UCSD-AML1 (cell line): ENCODE measurements around the gene LRP5.
"Not testable (repeated sequence)": the region's sequence is repeated elsewhere in the genome, so short reads cannot be mapped to it uniquely, and the experiment has no call there.

Experiments
- DNase-seq: peaks from one replicate; lab custom pipeline; 2025; ENCODE audit not compliant: unreplicated experiment; lab: John Stamatoyannopoulos, UW

Gene LRP5

DNA sequence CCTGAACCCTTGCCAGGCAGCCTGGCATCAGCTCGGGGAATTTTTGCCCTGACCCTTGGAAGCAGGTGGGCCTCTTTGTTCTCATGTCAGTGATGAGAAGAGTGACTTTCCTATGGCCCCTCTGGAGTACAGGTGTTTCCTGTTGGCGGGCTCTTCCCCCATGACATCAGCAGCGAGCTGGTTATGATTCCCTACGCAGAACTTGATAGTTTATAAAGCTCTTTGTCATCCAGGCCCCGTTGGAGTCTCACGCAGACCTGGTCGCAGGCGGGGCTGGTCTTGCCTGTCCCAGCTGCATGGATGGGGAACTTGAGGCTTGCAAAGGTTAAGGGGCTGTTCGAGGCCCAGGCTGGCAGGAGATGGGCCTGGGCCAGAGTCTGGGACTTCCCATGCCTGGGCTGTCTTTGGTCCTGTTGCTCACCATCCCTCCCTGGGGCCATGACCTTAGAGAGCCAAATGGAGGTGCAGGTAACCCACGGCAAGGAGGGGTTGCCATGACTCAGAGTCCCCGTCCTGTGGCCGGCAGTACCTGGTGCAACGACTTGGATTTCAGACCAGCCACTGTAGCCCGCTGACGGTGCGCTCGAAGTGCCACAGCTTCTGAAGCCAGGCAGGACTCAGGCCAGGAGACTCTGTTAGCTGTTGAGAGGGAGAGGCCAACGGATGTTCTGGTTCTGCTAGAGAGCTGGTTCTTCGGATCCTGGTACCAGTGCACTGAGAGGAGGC lies 102.3 kb downstream of the LRP5 start:
- no peak for DNase-seq

DNA sequence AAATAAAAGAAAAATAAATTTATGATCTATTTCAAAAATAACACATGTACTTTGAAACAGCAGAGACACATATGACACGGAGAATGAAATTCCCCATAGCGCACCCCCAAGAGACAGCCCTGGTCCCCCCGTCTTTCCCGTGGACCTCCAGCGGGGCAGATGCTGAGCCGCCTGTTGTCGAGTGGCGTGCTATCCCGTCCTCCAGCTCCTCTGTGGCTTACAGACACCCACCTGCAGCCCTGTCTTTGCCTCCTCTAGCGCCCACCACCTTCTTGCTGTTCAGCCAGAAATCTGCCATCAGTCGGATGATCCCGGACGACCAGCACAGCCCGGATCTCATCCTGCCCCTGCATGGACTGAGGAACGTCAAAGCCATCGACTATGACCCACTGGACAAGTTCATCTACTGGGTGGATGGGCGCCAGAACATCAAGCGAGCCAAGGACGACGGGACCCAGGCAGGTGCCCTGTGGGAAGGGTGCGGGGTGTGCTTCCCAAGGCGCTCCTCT lies 103.7 kb downstream of the LRP5 start:
- DNase-seq = no peak

DNA sequence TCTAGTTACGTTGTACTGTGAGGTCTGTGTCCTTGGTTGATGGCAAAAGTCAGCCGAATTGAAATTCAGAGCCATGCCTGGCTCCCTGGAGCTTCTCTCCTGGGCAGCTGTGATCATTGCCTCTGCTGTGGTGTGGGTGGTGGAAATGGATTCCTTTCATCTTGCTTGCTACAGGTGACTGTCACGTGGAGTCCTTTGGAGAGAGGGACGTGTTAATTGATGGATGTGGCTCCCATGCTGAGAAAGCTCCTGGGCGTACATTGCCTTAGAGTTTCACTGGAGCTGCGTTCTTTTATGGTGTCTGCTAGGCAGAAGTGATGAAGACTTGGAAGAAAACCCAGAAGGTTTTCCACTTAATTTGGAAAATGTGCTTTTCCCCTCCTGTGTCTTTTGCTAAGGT lies 106.3 kb downstream of the LRP5 start:
- no peak for DNase-seq

DNA sequence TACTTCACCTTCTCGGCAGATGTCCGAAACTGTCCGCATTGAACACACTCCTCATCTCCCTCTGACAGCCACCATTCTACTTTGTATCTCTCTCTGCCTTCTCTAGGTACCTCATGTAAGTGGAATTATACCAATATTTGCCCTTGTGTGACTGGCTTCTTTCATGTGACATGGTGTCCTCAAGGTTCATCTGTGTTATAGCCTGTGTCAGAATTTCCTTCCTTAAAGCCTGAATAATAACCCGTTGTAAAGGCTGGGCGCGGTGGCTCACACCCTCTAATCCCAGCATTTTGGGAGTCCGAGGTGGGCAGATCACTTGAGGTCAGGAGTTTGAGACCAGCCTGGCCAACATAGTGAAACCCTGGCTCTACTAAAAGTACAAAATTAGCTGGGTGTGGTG lies 107.8 kb downstream of the LRP5 start:
- DNase-seq = no peak

DNA sequence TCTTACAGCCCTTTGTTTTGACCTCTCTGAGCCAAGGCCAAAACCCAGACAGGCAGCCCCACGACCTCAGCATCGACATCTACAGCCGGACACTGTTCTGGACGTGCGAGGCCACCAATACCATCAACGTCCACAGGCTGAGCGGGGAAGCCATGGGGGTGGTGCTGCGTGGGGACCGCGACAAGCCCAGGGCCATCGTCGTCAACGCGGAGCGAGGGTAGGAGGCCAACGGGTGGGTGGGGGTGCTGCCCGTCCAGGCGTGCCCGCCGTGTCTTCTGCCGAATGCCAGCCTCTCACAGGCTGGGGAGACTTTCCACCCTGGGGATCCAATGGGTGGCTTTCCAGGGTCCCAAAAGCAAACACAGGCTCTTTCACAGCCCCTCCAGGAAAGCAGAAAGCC lies 111.1 kb downstream of the LRP5 start:
- DNase-seq = no peak

DNA sequence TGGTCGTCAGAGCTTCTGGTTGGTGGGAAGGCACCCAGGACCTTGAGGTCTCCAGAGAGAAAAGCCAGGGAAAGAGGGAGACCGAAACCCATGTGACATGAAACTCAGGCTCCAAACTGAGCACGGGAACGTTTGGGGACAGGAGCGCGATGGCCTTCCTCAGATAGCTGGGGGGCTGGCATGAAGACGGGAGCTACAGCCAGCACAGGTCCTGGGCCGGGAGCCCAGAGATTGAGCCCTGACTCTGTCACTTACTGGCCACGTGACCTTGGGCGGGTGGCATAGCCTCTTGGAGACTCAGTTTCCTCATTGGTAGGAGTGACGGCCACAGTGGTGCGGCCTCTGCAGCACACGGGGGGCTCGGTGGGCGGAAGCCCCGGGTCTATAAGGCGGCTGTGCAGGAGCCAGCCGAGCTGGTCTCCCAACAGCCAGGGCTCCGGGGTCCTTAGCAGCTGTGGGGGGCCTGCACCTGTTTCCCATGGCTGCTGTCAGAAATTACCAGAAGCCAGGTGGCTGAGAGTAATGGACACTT lies 111.8 kb downstream of the LRP5 start:
- no peak for DNase-seq

DNA sequence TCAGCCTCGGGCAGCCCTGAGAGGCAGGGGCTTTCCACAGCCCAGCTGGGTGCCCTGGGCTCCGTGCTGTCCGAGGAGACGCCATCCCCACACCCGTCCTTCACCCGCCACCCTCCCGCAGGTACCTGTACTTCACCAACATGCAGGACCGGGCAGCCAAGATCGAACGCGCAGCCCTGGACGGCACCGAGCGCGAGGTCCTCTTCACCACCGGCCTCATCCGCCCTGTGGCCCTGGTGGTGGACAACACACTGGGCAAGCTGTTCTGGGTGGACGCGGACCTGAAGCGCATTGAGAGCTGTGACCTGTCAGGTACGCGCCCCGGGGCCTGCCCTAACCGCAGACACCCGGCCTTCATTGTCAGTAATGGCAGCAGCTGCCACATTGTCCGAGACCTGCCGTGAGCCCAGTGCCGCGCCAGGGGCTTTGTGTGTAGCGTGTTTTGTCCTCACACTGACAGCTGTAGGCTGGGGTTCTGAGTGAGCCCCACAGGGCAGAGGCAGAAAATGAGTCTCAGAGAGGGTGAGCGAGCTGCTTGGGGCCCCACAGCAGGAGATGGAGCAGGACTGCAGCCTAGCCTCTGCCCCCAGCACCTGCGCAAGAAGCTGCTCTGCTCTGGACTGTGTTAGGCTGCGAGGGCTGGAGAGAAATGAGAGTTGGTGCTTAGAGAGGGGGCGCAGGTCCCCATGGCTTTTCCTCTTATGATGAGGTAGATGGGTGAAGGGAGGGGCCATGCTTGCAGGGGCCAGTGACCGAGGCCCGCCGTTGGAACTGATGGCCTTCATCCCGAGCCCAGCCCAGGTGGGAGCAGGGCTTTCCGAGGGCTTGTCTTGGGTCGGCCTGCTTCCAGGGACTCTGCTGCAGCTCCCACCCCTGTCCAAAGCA lies 112.8 kb downstream of the LRP5 start:
- DNase-seq = no peak

DNA sequence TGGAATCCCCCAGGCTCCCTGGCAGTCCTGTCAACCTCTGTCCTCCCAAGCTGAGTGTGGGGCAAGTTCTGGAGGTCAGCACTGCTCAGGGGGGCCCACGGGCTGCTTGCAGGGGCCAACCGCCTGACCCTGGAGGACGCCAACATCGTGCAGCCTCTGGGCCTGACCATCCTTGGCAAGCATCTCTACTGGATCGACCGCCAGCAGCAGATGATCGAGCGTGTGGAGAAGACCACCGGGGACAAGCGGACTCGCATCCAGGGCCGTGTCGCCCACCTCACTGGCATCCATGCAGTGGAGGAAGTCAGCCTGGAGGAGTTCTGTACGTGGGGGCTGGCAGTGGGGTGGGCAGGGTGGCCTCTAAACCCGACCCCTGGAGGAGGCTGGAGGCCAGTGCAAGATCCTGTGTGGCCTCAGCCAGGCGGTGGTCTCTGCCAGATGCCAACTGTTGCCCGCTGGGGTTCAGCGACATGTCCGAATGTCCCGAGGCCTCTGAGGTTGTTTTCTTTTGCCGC lies 113.5 kb downstream of the LRP5 start:
- no peak for DNase-seq

DNA sequence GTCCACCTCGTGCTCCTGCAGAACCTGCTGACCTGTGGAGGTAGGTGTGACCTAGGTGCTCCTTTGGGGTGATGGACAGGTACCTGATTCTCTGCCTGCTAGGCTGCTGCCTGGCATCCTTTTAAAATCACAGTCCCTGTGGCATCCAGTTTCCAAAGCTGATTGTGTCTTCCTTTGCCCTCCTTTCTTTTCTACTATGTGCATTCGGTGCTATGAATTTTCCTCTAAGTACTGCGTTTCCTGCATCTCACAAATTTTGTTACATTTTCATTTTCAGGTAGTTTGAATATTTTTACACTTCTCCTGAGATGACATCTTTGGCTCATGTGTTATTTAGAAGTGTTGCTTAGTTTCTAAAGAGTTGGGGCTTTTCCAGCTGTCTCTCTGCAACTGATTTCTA lies 117.3 kb downstream of the LRP5 start:
- DNase-seq = no peak

DNA sequence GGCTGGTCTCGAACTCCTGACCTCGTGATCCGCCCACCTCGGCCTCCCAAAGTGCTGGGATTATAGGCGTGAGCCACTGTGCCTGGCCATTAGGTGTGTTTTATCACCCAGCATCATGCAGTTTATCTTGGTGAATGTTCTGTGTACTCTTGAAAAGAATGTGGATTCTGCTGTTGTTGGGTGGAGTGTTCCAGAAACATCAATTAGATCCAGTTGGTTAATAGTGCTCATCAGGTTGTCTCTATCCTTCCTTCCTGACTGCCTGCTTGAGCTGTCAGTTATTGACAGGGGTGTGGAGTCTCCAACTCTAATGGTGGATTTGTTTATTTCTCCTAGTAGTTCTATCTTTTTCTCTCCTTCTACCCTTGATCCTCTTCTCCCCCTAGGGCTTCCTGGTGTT lies 118.0 kb downstream of the LRP5 start:
- no peak for DNase-seq

DNA sequence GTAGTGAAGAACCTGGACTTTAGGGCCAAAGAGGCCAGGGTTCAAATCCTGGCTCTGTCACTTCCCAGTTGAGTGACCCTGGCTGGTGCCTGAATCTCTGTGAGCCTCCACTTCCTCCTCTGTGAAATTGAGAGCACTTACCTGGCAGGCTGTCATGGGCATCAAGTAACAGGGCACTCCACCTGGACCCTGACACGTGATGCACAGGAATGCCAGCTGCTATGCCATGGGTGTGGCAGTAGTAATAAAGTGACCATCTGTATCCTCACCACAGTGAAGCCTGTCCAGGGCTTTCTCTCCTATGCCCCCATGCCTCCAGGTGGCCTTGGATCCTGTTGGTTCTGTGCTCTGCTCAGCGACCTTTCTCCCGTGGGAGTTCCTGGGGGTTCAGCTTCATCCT lies 118.4 kb downstream of the LRP5 start:
- DNase-seq = no peak

DNA sequence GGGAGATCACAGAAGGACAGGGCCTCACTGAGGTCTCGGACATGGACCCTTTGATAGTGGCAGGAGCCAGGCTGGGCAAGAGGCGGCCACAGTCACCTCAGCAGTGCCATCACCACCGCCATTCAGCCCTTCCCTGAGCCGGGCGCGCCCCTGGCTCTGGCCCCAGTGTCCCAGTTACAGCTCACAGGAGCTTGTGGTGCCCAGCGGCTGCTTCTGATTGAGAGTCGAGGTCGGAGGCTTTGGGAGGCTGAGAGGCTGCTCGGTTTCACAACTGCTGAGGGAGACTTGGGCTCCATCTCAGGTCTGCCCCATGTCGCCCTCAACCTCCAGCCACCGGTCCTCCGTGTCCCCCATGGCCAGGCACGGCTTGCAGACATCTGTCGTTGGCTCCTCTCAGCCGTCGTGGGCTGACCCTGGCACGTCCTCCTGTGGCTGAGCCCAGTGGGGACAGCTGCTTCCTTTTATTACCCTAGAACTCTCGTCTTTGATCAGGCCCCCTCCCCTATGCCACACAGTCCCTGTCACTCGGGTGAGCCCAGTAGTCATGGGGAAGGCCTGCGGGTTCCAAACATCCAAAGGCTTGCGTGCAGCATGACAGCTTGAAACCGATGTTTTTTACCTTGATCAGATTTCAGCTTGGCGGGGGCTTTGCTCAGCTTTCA lies 119.7 kb downstream of the LRP5 start:
- no peak for DNase-seq

DNA sequence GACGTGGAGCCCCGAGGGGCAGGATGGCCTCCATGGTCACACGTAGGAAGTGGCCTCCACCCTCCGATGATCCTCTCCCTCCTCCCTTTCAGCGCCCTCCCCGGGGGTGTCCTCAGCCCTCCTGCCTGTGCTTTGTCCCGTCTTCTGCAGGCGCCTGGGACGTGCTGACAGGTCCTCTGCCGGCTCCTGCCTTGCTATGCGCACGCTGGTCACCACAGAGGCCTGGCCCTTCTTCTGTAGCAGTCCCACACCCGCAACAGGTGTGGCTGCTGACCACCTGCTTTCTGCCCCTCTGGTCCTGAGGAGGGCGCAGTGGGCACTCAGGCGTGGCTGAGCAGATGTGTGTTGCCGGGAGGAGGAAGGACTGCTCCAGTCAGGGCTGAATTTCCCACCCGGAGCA lies 120.5 kb downstream of the LRP5 start:
- no peak for DNase-seq

DNA sequence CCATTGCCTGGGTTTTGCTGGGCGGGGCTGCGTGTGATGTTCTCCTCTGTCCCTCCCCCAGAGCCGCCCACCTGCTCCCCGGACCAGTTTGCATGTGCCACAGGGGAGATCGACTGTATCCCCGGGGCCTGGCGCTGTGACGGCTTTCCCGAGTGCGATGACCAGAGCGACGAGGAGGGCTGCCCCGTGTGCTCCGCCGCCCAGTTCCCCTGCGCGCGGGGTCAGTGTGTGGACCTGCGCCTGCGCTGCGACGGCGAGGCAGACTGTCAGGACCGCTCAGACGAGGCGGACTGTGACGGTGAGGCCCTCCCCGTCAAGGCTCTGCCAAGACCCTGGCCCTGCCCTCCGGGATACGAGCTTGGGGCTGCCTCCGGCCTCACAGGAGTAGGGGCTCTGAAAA lies 121.2 kb downstream of the LRP5 start:
- DNase-seq = no peak

DNA sequence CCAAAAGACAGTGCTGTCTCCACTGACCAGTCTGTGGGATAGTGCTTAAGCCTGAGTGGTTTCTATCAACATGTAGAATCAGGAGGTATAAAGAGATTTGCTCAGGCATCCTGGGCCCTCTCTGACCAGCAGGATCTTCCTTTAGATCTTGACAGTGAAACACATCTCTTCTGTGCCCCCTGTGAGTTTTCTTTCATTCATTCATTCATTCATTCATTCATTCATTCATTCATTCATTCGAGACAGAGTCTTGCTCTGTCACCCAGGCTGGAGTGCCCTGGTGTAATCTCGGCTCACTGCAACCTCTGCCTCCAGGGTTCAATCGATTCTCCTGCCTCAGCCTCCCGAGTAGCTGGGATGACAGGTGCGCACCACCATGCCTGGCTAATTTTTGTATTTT lies 121.8 kb downstream of the LRP5 start:
- DNase-seq = not testable (repeated sequence)

DNA sequence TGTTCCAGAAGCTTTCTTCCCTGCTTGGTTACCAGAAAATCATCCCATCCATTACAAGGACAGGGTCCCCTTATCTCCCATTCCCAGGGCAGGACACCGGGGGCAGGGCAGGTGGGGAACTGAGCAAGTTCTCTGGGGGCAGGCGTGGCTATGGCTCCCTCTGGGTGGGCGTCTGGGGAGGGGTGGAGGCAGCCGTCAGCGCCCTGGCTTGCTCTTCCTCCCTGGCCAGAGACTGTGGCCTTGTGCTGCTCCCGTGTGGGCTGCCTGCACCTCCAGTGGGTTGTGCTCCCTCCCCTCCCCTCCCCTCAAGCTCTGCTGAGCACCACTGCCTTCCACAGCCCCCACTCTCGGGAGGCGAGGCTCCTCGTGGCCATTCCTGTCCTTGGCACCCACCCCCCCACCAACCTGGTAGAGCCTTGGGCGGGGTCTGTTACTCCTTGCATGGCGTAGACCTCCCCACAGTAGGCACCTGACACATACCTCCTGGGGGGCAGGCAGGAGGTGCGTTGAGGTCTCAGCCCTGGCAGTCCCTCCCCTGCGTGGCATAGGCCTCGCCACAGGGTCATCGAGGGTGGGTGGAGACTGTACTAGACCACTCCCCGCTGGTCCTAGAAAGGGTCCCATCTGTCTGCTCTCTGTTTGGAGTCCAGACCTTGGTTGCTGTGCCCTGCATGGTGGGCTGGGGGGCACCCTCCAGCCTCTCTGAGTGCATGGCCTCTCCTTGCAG lies 123.9 kb downstream of the LRP5 start:
- no peak for DNase-seq

DNA sequence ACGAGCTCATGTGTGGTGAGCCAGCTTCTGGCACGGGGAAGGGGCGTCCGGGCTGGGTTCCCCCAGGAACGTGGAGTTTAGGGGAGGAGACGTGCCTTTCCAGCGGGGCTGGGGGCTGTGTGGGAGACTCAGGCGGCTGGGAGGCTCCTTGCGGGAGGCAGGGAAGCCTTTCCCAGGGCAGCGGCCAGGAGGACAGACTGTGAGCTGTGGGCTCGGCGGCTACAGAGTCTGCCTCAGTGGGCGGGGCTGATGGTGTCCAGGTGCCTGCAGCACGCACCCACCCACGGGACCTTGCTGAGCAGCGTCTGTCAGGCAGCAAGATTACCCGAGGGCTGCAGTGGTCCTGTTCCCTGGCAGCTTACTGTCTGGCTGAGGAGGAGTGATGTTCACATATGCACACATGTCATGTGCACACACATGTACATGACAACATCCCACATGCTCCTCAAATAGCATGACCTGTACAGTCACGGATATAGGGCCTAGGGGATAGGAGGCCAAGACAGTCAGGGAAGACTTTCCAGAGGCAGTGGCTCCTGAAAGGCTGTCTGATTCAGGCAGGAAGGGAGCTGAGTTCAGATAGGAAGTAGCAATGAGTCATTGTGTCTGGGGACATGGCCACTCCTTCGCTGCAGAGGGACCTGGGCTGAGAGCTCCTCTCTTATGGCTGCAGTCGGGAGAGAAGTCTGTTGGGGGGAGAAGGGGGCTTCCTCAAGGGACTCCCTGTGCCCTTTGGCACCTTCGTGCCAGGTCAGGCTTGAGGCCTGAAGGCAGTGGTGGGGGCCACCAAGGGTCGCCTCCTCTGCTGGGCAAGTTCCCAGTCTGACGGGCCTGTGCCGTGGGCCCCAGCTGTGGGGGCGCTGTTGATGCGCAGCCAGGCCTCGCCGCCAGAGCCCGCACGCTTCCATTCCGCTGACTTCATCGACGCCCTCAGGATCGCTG lies 124.9 kb downstream of the LRP5 start:
- peak; percentile 43 for DNase-seq

DNA sequence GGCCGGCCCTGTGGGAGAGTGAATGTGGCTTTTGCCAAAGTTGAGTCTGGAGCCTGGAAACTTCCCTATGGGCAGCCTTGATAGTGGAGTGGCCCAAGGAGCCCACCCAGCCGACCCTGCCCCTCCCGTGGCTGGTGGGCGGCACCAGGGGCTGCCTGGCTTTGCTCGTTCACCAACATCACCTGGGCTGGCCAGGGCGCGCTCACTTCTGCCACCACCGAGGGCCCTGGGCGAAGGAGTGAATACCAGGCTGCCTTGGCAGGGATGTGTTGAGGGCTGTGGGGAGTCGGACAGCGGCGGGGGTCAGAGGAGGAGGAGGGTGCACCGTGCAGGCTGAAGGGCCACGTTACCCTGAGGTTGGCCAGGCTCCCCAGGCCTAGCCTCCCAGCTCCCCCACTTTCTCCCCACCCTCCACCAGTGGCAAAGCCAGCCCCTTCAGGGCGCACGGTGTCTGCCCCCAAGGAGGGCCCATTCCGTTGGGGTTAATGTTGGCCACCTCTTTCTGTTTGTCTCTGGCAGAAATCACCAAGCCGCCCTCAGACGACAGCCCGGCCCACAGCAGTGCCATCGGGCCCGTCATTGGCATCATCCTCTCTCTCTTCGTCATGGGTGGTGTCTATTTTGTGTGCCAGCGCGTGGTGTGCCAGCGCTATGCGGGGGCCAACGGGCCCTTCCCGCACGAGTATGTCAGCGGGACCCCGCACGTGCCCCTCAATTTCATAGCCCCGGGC lies 125.7 kb downstream of the LRP5 start:
- no peak for DNase-seq
